Peyer's patch (tissue), 4 donors: ENCODE data around the gene KCMF1.

Source experiments
- POLR2A ChIP-seq, 2 donors: fragments of 450-650 bp; IDR thresholded peaks; one replicate each; pipeline ENCODE4 v1.5.1; 2017; ENCODE audit warnings: antibody characterized with exemption in 2 of 2, mild to moderate bottlenecking in 2 of 2, moderate library complexity in 2 of 2
- TF ChIP-seq, protein P1 (sequence below), 6 experiments: fragments of 450-650 bp in 4 of 6; fragments of 200-600 bp in 2 of 6; sonication (generic) in 1 of 6; IDR thresholded peaks; one replicate each; pipeline ENCODE4 v1.5.1; 2017 to 2019; ENCODE audit warnings: antibody characterized with exemption in 6 of 6, mild to moderate bottlenecking in 3 of 6, moderate library complexity in 1 of 6

DNA sequence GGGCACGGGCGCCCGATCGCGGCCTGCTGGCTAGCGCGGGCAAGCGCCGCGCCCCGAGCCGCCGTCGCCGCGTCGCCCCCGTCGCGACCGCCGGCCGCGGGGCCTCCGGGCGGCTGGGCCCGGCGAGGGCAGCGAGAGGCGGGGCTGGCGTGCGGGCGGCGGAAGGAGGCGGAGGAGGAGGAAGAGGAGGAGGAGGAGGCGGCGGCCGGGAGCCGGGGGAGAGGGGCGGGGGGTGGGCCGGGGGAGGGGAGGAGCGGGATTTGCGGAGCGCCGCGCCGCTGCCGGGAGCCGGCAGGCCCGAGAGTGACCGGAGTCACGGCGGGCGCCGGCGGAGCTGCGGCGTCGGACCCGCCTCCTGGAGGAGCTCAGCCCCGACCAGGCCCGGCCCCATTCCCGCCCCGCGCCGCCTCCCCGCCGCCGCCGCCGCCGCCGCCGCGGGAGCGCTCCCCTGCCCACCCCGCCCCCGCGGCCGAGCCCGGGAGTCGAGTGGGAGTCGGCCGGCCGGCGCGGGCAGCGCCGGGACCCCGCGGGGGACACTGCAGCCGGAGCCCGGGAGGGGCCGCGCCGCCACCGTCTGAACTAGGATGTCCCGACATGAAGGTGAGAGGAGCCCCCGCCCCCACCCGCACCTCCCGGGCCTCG is at the start of gene KCMF1:
- TF ChIP-seq, protein P1, sequence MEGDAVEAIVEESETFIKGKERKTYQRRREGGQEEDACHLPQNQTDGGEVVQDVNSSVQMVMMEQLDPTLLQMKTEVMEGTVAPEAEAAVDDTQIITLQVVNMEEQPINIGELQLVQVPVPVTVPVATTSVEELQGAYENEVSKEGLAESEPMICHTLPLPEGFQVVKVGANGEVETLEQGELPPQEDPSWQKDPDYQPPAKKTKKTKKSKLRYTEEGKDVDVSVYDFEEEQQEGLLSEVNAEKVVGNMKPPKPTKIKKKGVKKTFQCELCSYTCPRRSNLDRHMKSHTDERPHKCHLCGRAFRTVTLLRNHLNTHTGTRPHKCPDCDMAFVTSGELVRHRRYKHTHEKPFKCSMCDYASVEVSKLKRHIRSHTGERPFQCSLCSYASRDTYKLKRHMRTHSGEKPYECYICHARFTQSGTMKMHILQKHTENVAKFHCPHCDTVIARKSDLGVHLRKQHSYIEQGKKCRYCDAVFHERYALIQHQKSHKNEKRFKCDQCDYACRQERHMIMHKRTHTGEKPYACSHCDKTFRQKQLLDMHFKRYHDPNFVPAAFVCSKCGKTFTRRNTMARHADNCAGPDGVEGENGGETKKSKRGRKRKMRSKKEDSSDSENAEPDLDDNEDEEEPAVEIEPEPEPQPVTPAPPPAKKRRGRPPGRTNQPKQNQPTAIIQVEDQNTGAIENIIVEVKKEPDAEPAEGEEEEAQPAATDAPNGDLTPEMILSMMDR (IDR thresholded peaks at IDR 0.05), result no peak
- peak in 1 of 2 donors; percentile 36 for TF ChIP-seq POLR2A (IDR thresholded peaks at IDR 0.05)
